HL-60 (cell line): ENCODE data around the gene SGCA.

Experiments
- DNase-seq, 2 experiments: peaks; one replicate each; pipeline ENCODE4 v3.0.0-alpha.2; 2010 to 2020; ENCODE audit warnings: low read depth in 1 of 2, low spot score in 1 of 2
- H3K27ac ChIP-seq: fragments of 250-450 bp; sonication (Bioruptor Pico); replicated peaks from 2 replicates; pipeline ENCODE4 v1.5.1; 2020; ENCODE audit warnings: mild to moderate bottlenecking, moderate library complexity
- H3K27me3 ChIP-seq: fragments of 250-450 bp; sonication (Bioruptor Pico); 2 replicates; pipeline ENCODE4 v1.5.1; 2021; ENCODE audit warnings: mild to moderate bottlenecking, moderate library complexity; ENCODE audit not compliant: insufficient read depth, poor library complexity, severe bottlenecking
- H3K4me3 ChIP-seq: replicated peaks from 2 replicates; pipeline ENCODE4 v1.5.1; 2011; ENCODE audit warnings: mild to moderate bottlenecking, control low read depth, low read length; ENCODE audit not compliant: insufficient read depth
- GABPA ChIP-seq: IDR thresholded peaks from 2 replicates; pipeline ENCODE4 v1.6.1; 2012; ENCODE audit warnings: low read depth
- POLR2AphosphoS5 ChIP-seq: IDR thresholded peaks from 2 replicates; pipeline ENCODE4 v1.6.1; 2012; ENCODE audit warnings: low read depth
- SPI1 ChIP-seq: IDR thresholded peaks from 2 replicates; pipeline ENCODE4 v1.6.1; 2012; ENCODE audit warnings: low read depth, mild to moderate bottlenecking, borderline replicate concordance
- TF ChIP-seq, protein P1 (sequence below): IDR thresholded peaks from one replicate; pipeline ENCODE4 v1.5.1; 2011; ENCODE audit warnings: low read length, control low read depth, inconsistent platforms; ENCODE audit not compliant: insufficient read depth
- TF ChIP-seq, protein P2 (sequence below): IDR thresholded peaks from 2 replicates; pipeline ENCODE4 v1.6.1; 2012; ENCODE audit warnings: low read depth; ENCODE audit not compliant: insufficient replicate concordance

The SGCA gene

DNA sequence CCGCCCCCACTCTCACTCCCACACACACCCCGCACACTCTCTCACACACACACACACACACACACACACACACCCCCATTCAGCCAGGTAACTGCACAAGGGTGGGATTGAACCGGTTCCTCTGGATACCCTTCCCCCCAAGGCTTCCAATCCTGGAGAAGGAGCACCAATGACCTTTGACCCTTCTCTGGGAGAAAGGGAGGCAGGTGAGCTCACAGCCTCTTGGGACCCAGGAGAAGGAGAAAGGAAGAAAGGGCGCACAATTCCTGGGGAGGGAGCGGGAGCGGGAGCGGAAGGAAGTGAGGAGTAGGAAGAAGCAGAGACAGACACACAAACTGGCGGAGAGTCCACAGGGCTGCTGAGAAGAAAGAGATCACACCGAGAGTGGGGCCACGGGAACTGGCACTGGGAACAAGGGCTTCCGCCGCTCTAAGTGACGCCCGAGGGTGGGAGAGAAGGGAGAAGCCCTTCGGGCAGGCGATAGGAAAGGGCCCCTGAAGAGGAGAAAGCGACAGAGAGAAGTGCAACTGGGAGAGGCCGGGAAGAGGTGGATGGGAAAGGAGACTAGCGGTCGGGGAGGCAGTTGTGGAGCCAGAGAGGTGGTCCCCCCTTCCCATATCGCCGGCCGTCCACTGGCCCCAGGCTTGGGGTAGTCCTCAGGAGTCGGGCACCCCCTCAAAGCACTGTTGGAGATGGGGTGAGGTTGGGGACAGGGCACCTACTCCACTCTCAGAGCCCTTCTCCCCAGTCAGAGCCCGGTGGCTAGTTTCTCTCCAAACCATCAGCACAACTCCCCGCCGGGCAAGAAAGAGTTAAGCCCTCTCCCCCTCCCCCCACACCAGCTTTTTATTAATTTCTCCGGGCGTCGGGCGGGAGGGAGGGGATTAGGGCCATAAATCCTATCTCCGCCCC is 37.1 kb upstream of the SGCA start:
- TF ChIP-seq GABPA (peak; percentile 58; the same call in 1 of the 2 replicates), SPI1 (no peak), POLR2AphosphoS5 (no peak)
- TF ChIP-seq, protein P1, sequence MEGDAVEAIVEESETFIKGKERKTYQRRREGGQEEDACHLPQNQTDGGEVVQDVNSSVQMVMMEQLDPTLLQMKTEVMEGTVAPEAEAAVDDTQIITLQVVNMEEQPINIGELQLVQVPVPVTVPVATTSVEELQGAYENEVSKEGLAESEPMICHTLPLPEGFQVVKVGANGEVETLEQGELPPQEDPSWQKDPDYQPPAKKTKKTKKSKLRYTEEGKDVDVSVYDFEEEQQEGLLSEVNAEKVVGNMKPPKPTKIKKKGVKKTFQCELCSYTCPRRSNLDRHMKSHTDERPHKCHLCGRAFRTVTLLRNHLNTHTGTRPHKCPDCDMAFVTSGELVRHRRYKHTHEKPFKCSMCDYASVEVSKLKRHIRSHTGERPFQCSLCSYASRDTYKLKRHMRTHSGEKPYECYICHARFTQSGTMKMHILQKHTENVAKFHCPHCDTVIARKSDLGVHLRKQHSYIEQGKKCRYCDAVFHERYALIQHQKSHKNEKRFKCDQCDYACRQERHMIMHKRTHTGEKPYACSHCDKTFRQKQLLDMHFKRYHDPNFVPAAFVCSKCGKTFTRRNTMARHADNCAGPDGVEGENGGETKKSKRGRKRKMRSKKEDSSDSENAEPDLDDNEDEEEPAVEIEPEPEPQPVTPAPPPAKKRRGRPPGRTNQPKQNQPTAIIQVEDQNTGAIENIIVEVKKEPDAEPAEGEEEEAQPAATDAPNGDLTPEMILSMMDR: no peak
- TF ChIP-seq, protein P2, sequence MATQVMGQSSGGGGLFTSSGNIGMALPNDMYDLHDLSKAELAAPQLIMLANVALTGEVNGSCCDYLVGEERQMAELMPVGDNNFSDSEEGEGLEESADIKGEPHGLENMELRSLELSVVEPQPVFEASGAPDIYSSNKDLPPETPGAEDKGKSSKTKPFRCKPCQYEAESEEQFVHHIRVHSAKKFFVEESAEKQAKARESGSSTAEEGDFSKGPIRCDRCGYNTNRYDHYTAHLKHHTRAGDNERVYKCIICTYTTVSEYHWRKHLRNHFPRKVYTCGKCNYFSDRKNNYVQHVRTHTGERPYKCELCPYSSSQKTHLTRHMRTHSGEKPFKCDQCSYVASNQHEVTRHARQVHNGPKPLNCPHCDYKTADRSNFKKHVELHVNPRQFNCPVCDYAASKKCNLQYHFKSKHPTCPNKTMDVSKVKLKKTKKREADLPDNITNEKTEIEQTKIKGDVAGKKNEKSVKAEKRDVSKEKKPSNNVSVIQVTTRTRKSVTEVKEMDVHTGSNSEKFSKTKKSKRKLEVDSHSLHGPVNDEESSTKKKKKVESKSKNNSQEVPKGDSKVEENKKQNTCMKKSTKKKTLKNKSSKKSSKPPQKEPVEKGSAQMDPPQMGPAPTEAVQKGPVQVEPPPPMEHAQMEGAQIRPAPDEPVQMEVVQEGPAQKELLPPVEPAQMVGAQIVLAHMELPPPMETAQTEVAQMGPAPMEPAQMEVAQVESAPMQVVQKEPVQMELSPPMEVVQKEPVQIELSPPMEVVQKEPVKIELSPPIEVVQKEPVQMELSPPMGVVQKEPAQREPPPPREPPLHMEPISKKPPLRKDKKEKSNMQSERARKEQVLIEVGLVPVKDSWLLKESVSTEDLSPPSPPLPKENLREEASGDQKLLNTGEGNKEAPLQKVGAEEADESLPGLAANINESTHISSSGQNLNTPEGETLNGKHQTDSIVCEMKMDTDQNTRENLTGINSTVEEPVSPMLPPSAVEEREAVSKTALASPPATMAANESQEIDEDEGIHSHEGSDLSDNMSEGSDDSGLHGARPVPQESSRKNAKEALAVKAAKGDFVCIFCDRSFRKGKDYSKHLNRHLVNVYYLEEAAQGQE: no peak
- Histone ChIP-seq H3K27ac (no peak overlapping the region), H3K4me3 (no peak overlapping the region), H3K27me3 (peaks cover 33% of the 10 kb centered on the region)
- no peak for DNase-seq

DNA sequence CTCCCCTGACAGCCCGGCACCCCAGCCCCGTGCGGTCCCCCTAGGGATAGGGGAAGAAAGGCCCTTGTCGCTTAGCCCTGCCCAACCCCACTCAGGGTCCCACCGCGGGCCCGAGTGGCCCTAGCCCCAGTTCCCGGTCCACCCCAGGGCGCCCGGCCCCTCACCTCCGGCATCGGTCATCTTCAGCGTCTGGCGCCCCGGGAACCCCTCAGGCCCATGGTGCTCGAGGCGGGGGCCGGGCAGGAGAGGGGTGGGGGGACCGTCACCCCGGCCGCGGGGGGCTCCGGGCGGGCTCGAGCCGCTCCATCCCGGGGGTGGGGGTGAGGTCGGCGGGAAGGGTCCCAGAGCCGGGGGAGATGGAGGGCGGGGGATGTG is 36.5 kb upstream of the SGCA start:
- Histone ChIP-seq H3K27ac (no peak overlapping the region), H3K27me3 (peaks cover 33% of the 10 kb centered on the region), H3K4me3 (no peak overlapping the region)
- no peak for DNase-seq
- TF ChIP-seq, protein P1: no peak
- TF ChIP-seq, protein P2: no peak

DNA sequence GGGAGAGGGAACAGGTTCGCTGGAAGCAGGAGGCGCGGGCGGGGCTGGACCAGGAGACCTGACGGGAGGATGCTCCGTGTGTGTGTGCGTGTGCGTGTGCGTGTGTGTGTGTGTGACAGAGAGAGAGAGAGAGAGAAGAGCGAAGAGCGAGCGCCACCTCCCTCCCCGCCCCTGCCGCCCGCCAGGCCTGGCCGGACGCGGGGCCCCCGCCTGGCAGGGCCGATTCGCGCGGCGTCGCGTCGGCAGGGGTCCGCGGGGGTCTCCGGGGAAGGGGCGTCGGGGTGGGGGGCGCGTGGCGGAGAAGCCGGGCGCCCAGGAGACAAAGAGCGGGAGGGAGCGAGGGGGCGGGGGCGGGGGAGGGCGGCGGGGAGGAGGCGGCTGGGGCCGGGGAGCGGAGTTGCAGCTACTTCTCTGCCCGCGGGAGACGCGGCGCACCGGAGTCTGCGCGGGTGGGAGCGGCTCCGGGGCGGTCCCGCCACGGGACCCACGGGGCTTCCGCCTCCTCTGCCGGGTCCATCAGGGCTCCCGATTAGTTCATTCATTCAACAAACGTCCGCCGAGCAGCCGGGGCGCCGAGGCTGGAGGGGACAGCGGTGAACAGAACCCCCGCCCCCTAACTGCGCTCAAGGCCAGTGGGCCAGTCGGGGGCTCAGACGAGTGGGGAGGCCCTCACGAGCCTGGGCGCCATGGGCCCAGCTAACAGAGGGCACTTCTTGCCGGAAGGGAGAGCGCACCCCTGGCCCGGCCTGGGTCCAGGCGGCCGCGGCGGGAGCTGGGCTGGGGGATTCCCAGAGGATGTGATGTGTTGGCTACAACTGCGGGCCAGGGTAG is 35.9 kb upstream of the SGCA start, which contains the start of gene SAMD14:
SAMD14 (minus strand) TSS at position 433 of the 831 bp plus-strand sequence. CDS start 5,201 bp downstream, outside the sequence.
- no peak for TF ChIP-seq POLR2AphosphoS5
- TF ChIP-seq SPI1: no peak
- TF ChIP-seq, protein P2: no peak
- no peak for TF ChIP-seq GABPA
- TF ChIP-seq, protein P1: no peak
- Histone ChIP-seq H3K27me3 (peaks cover 33% of the 10 kb centered on the region), H3K4me3 (no peak within 1 kb of the TSS; the same call in 1 of the 2 replicates), H3K27ac (no peak within 1 kb of the TSS)
- no peak for DNase-seq
